HepG2 (cell line): ENCODE measurements around the gene INPP1. TPM values are rescaled to one million over a fixed set of nuclear protein-coding genes. Genes with fewer than 3 reads are reported as not detected.
A peak's percentile ranks its signal among the peaks of the same experiment; 100 is the strongest.

ENCODE experiments used
- ATAC-seq: fragments of 200-7000 bp; cut with Tn5 transposase; 3 replicates; pipeline ENCODE4 v1.9.1; 2020; ENCODE audit warnings: mild to moderate bottlenecking, moderate library complexity
- BruUV-seq: library from RNA; stranded (reverse); fragments of 400-500 nt; replicated peaks from 2 replicates; lab custom pipeline; 2021; lab: Mats Ljungman, UMichigan
- CTCF ChIA-PET: fragments of 300-600 bp; formaldehyde crosslinking; extraction: SDS; loops from one replicate; lab custom pipeline; 2021; ENCODE audit warnings: low total read pairs, inconsistent platforms, low intra/inter-chr PET ratio; lab: Yijun Ruan, JAX
- POLR2A ChIA-PET: fragments of 350-600 bp; sonication (Branson Sonifier 250); formaldehyde crosslinking; loops from one replicate; lab custom pipeline; 2020; ENCODE audit warnings: antibody characterized with exemption, inconsistent platforms; lab: Yijun Ruan, JAX
- DNase-seq: peaks from one replicate; pipeline ENCODE4 v3.0.0-alpha.2; 2015; ENCODE audit warnings: low spot score
- FAIRE-seq: peaks from 3 replicates; lab custom pipeline; 2011; peaks lifted over from hg19 to GRCh38; lab: Jason Lieb, UNC
- H2AFZ ChIP-seq: one replicate; pipeline ENCODE4 v1.6.1; 2011; ENCODE audit warnings: low read length, inconsistent platforms
- H3K27ac ChIP-seq: fragments of 300-600 bp; 3 replicates; pipeline ENCODE4 v1.8.0; 2011; ENCODE audit warnings: mixed run types, mild to moderate bottlenecking, mixed read lengths, low read length, inconsistent platforms; ENCODE audit not compliant: insufficient read depth; ENCODE audit errors: extremely low read length
- H3K27me3 ChIP-seq, 2 experiments: fragments of 200-600 bp in 1 of 2; 2 replicates in 1 of 2; 3 replicates in 1 of 2; pipeline versions ENCODE4 v1.6.0 to v1.8.0; 2011; ENCODE audit warnings: low read length in 2 of 2, mild to moderate bottlenecking in 2 of 2, moderate library complexity in 2 of 2, inconsistent platforms in 1 of 2; ENCODE audit not compliant: insufficient read depth in 2 of 2, control insufficient read depth in 1 of 2
- H3K36me3 ChIP-seq, 2 experiments: fragments of 200-600 bp in 1 of 2; replicated peaks in 1 of 2; 2 replicates in 1 of 2; 3 replicates in 1 of 2; pipeline versions ENCODE4 v1.5.1 to v1.8.0; 2011; ENCODE audit warnings: low read length in 2 of 2, inconsistent platforms in 1 of 2; ENCODE audit not compliant: insufficient read depth in 2 of 2, control insufficient read depth in 1 of 2
- H3K4me1 ChIP-seq: 2 replicates; pipeline ENCODE4 v1.5.1; 2012; ENCODE audit warnings: low read length, inconsistent platforms; ENCODE audit not compliant: insufficient read depth
- H3K4me2 ChIP-seq: 2 replicates; pipeline ENCODE4 v1.6.0; 2011; ENCODE audit warnings: low read depth, low read length, inconsistent platforms
- H3K4me3 ChIP-seq, 3 experiments: fragments of 200-600 bp in 1 of 3; sonication (generic), shearing (Covaris generic) in 1 of 3; replicated peaks in 1 of 3; 2 replicates each; pipeline ENCODE4 v1.5.1; 2011 to 2016; ENCODE audit warnings: low read length in 3 of 3, inconsistent platforms in 2 of 3, low read depth in 2 of 3, mild to moderate bottlenecking in 2 of 3, control low read depth in 1 of 3, mixed read lengths in 1 of 3; ENCODE audit not compliant: insufficient read depth in 1 of 3
- H3K79me2 ChIP-seq: one replicate; pipeline ENCODE4 v1.6.1; 2011; ENCODE audit warnings: low read length, inconsistent platforms; ENCODE audit not compliant: insufficient read depth
- H3K9ac ChIP-seq: 2 replicates; pipeline ENCODE4 v1.6.0; 2011; ENCODE audit warnings: mild to moderate bottlenecking, low read depth, low read length, inconsistent platforms; ENCODE audit not compliant: insufficient read depth
- H3K9me3 ChIP-seq: 2 replicates; pipeline ENCODE4 v1.5.1; 2012; ENCODE audit warnings: mild to moderate bottlenecking, low read length
- H4K20me1 ChIP-seq: 2 replicates; pipeline ENCODE4 v1.6.0; 2011; ENCODE audit warnings: inconsistent platforms, mild to moderate bottlenecking, low read length, moderate library complexity; ENCODE audit not compliant: insufficient read depth
- ARID4A ChIP-seq: sonication (generic); formaldehyde crosslinking; IDR thresholded peaks from 2 replicates; pipeline ENCODE4 v1.5.0; 2020; ENCODE audit warnings: mild to moderate bottlenecking, missing genetic modification reagents, borderline replicate concordance
- ISL2 ChIP-seq: sonication (generic); formaldehyde crosslinking; IDR thresholded peaks from 2 replicates; pipeline ENCODE4 v1.5.0; 2020; ENCODE audit warnings: missing genetic modification reagents
- MAFF ChIP-seq: IDR thresholded peaks from 2 replicates; pipeline ENCODE4 v1.6.1; 2011; ENCODE audit warnings: low read depth, low read length, improper control_type of control experiment
- MAFK ChIP-seq, 2 experiments: IDR thresholded peaks in 1 of 2; conservative IDR thresholded peaks in 1 of 2; 2 replicates each; pipeline ENCODE4 v1.6.1; 2011; ENCODE audit warnings: improper control_type of control experiment in 2 of 2, low read length in 2 of 2
- MAX ChIP-seq: IDR thresholded peaks from 2 replicates; pipeline ENCODE4 v1.6.1; 2012; ENCODE audit warnings: inconsistent platforms
- MTF2 ChIP-seq: sonication (generic); formaldehyde crosslinking; IDR thresholded peaks from 2 replicates; pipeline ENCODE4 v1.5.0; 2020; ENCODE audit warnings: missing genetic modification reagents, borderline replicate concordance
- PLSCR1 ChIP-seq: sonication (generic); formaldehyde crosslinking; IDR thresholded peaks from 2 replicates; pipeline ENCODE4 v1.5.0; 2020; ENCODE audit warnings: missing genetic modification reagents, mild to moderate bottlenecking, borderline replicate concordance
- ZNF263 ChIP-seq: sonication (generic); formaldehyde crosslinking; IDR thresholded peaks from 2 replicates; pipeline ENCODE4 v1.4.0; 2020; ENCODE audit warnings: missing genetic modification reagents
- ZNF296 ChIP-seq: sonication (generic); formaldehyde crosslinking; conservative IDR thresholded peaks from 2 replicates; pipeline ENCODE4 v1.5.0; 2020; ENCODE audit warnings: mild to moderate bottlenecking, missing genetic modification reagents
- ZNF343 ChIP-seq: sonication (generic); formaldehyde crosslinking; IDR thresholded peaks from 2 replicates; pipeline ENCODE4 v1.4.0; 2020; ENCODE audit warnings: mild to moderate bottlenecking, missing genetic modification reagents
- ZNF430 ChIP-seq: sonication (generic); formaldehyde crosslinking; IDR thresholded peaks from 2 replicates; pipeline ENCODE4 v1.9.0; 2021; ENCODE audit warnings: mild to moderate bottlenecking, missing genetic modification reagents
- ZNF547 ChIP-seq: sonication (generic); formaldehyde crosslinking; IDR thresholded peaks from 2 replicates; pipeline ENCODE4 v1.5.1; 2020; ENCODE audit warnings: mild to moderate bottlenecking, missing genetic modification reagents
- ZNF883 ChIP-seq: sonication (generic); formaldehyde crosslinking; IDR thresholded peaks from 2 replicates; pipeline ENCODE4 v1.5.1; 2020; ENCODE audit warnings: mild to moderate bottlenecking, missing genetic modification reagents; ENCODE audit errors: not compliant biosample characterization
- WGBS: methylation state at CpG from one replicate; pipeline ENCODE4 v1.1.6; 2017; ENCODE audit warnings: low lambda C conversion rate; 5-methylcytosine and 5-hydroxymethylcytosine counted together
- in situ Hi-C: cut with HindIII; loops from 2 replicates; pipeline ENCODE4 v1.10.0; 2017; ENCODE audit warnings: low pct_unique_long_range_greater_than_20kb; ENCODE audit not compliant: extremely low pct_ligation_motif_present
- intact Hi-C: fragments of 100-400 bp; cut with micrococcal nuclease; formaldehyde crosslinking; loops from one replicate; pipeline ENCODE4 v1.10.0; 2022; ENCODE audit not compliant: unreplicated experiment
- polyA plus RNA-seq, 8 experiments: library from polyadenylated mRNA; depleted of rRNA in 3 of 8; stranded (reverse) in 7 of 8; unstranded in 1 of 8; fragments of >200 nt; fragmentation: Illumina TruSeq in 4 of 8; extraction: Trizol in 4 of 8; gene quantifications; 2 replicates each; pipeline versions ENCODE4 v1.2.1 to v1.2.3, GENCODE V29; 2011 to 2016; ENCODE audit warnings: low read depth in 4 of 8, missing spikeins in 1 of 8, mixed read lengths in 1 of 8; ENCODE audit not compliant: insufficient read depth in 1 of 8
- total RNA-seq, 5 experiments: library from RNA; depleted of rRNA; stranded (reverse); fragments of >200 nt; fragmentation: Illumina TruSeq; extraction: Trizol; gene quantifications; 2 replicates each; pipeline ENCODE4 v1.2.3, GENCODE V29; 2016; ENCODE audit warnings: low read depth in 1 of 5

The INPP1 gene
- total and polyA plus RNA-seq, 2 of the 13 experiments (the other 11 are each of a cell fraction or from before 2014, with no cell fraction given): 10.0 to 13.3 TPM

GRCh38 chr2:190315273-190315672 is 28.1 kb upstream of the INPP1 start:
- in situ Hi-C loops: loop anchor here (5.0 kb wide), 1 partner anchor 228 kb away; no protein-coding TSS in a partner anchor
- ChIA-PET POLR2A (no interaction called here), CTCF (interaction anchor here (2.3 kb wide), 1 partner anchor 226 kb away, joined by 17 read pairs; no protein-coding TSS in a partner anchor)
- no peak for FAIRE-seq
- Histone ChIP-seq H3K4me3 (no peak overlapping the region), H3K9ac (no peak overlapping the region), H2AFZ (no peak overlapping the region), H4K20me1 (no peaks in the 10 kb centered on the region), H3K79me2 (peaks cover 45% of the 10 kb centered on the region), H3K4me1 (peaks cover 58% of the 10 kb centered on the region), H3K36me3 (peaks cover 0 to 9% of the 10 kb centered on the region in 2 experiments; a peak in 1 of 5 replicates), H3K27ac (no peak overlapping the region), H3K4me2 (no peak overlapping the region), H3K9me3 (no peaks in the 10 kb centered on the region), H3K27me3 (no peaks in the 10 kb centered on the region; a peak in 1 of 5 replicates)
- no peak for DNase-seq
- intact Hi-C loops: loop anchor here (10.0 kb wide), 2 partner anchors 130 to 550 kb away; partner anchors contain the start of gene OSGEPL1
- BruUV-seq: no TSS peak
- no peak for TF ChIP-seq ZNF883 (CRISPR knock-in tag)
- no peak for TF ChIP-seq ZNF296
- TF ChIP-seq ZNF430: no peak
- 95% methylated on average over 2 of the region's 2 CpGs for WGBS
- no peak for ATAC-seq

GRCh38 chr2:190318514-190318913 is 24.9 kb upstream of the INPP1 start:
- POLR2A ChIA-PET: interaction anchor here (1.2 to 3.1 kb wide), 9 partner anchors 11 to 702 kb away, joined by 4 to 19 read pairs (median 8); partner anchors contain the start of genes NEMP2, ORMDL1 and PMS1
- no peak for FAIRE-seq
- Histone ChIP-seq H3K4me2 (peak overlapping the region; percentile 94), H3K27ac (no peak overlapping the region), H3K4me3 (peak overlapping the region; percentile 78 to 86 (median 83)), H3K79me2 (peaks cover 38% of the 10 kb centered on the region), H2AFZ (no peak overlapping the region), H3K36me3 (0 out of 5 replicates have a peak, but pooled peaks cover 0 to 4% of the 10 kb centered on the region in 2 experiments), H3K4me1 (peaks cover 62% of the 10 kb centered on the region), H3K27me3 (no peaks in the 10 kb centered on the region; a peak in 1 of 5 replicates), H4K20me1 (no peaks in the 10 kb centered on the region), H3K9ac (peak overlapping the region; percentile 73), H3K9me3 (no peaks in the 10 kb centered on the region)
- no peak for ATAC-seq
- BruUV-seq: no TSS peak
- 52% methylated on average over 4 of the region's 4 CpGs for WGBS
- CTCF ChIA-PET: no interaction called here
- intact Hi-C loops (loop anchor here (2.0 to 10.0 kb wide), 3 partner anchors 34 to 554 kb away; partner anchors contain the start of gene OSGEPL1), in situ Hi-C loops (loop anchor here (5.0 kb wide), 1 partner anchor 231 kb away; no protein-coding TSS in a partner anchor)
- no peak for DNase-seq
- TF ChIP-seq ZNF343 (CRISPR knock-in tag) (no peak), MAFF (peak; percentile 74), MAX (no peak), MAFK (conservative IDR thresholded peaks at IDR 0.05 in 1 of 2, IDR thresholded peaks at IDR 0.05 in 1 of 2; ENCODE audit: low read length in 2 of 2) (peak; percentile 79 to 80), ARID4A (CRISPR knock-in tag) (no peak), PLSCR1 (no peak), ZNF263 (CRISPR knock-in tag) (no peak), MTF2 (CRISPR knock-in tag) (no peak), ISL2 (0 out of 2 replicates have a peak, but pooled peaks have one; percentile 2), ZNF547 (CRISPR knock-in tag) (no peak)
